ENCODE measurements around the gene DYSF.

DYSF gene

GRCh38 chr2:71682341-71682740 lies 229.0 kb downstream of the DYSF start:
- no peak overlapping the region for H3K4me3 ChIP-seq (ENCODE audit: low read depth, low read length)
- no peak for DNase-seq (ENCODE audit: low read depth)
- no peak for TF ChIP-seq CTCF (IDR thresholded peaks at IDR 0.05; ENCODE audit: low read depth, low read length, missing control alignments)
- in situ Hi-C loops (cut with HindIII; ENCODE audit: low sequenced_read_pairs), result no loop called here

GRCh38 chr2:71683070-71683469 lies 229.7 kb downstream of the DYSF start:
- no peak for TF ChIP-seq CTCF (IDR thresholded peaks at IDR 0.05; ENCODE audit: low read depth, low read length, missing control alignments)
- DNase-seq (ENCODE audit: low read depth), result no peak
- no peak overlapping the region for H3K4me3 ChIP-seq (ENCODE audit: low read depth, low read length)
- in situ Hi-C loops (cut with HindIII; ENCODE audit: low sequenced_read_pairs), result no loop called here

GRCh38 chr2:71683666-71684065 lies 230.3 kb downstream of the DYSF start:
- TF ChIP-seq CTCF (IDR thresholded peaks at IDR 0.05; ENCODE audit: low read depth, low read length, missing control alignments), result no peak
- DNase-seq (ENCODE audit: low read depth), result no peak
- H3K4me3 ChIP-seq (ENCODE audit: low read depth, low read length), result no peak overlapping the region
- in situ Hi-C loops (cut with HindIII; ENCODE audit: low sequenced_read_pairs), result no loop called here

- in situ Hi-C loops (cut with HindIII; ENCODE audit: low sequenced_read_pairs), result no loop called here
- H3K4me3 ChIP-seq (ENCODE audit: low read depth, low read length), result no peak overlapping the region
- TF ChIP-seq CTCF (IDR thresholded peaks at IDR 0.05; ENCODE audit: low read depth, low read length, missing control alignments), result no peak
- no peak for DNase-seq (ENCODE audit: low read depth)
These were observed 231.1 kb downstream of the DYSF start for GRCh38 chr2:71684226-71685072.

GRCh38 chr2:71685073-71685848 lies 231.9 kb downstream of the DYSF start:
- in situ Hi-C loops (cut with HindIII; ENCODE audit: low sequenced_read_pairs), result no loop called here
- DNase-seq (ENCODE audit: low read depth), result no peak
- no peak for TF ChIP-seq CTCF (IDR thresholded peaks at IDR 0.05; ENCODE audit: low read depth, low read length, missing control alignments)

GRCh38 chr2:71685941-71686611 lies 232.7 kb downstream of the DYSF start:
- in situ Hi-C loops (cut with HindIII; ENCODE audit: low sequenced_read_pairs), result no loop called here
- DNase-seq (ENCODE audit: low read depth), result no peak
- TF ChIP-seq CTCF (IDR thresholded peaks at IDR 0.05; ENCODE audit: low read depth, low read length, missing control alignments), result no peak
- H3K4me3 ChIP-seq (ENCODE audit: low read depth, low read length), result no peak overlapping the region

More at GRCh38 chr2:71685073-71685848, 231.9 kb downstream of the DYSF start:
- no peak overlapping the region for H3K4me3 ChIP-seq (ENCODE audit: low read depth, low read length)

Measured in astrocyte of the cerebellum (primary cell).